Epithelial cell of proximal tubule (primary cell): ENCODE measurements around the gene GPR42. TPM values are rescaled to one million over a fixed set of nuclear protein-coding genes. Genes with fewer than 3 reads are reported as not detected.

Experiments
- DNase-seq: peaks from one replicate; pipeline ENCODE4 v3.0.0-alpha.2; 2011; ENCODE audit warnings: low read depth
- H3K4me3 ChIP-seq: 2 replicates; pipeline ENCODE4 v1.5.1; 2011; ENCODE audit warnings: low read depth, mild to moderate bottlenecking, low read length
- total RNA-seq: library from RNA; depleted of rRNA; stranded (reverse); fragments of >200 nt; gene quantifications from 2 replicates; pipeline ENCODE4 v1.2.3, GENCODE V29; 2015
- TF ChIP-seq, protein P1 (sequence below): conservative IDR thresholded peaks from 2 replicates; pipeline ENCODE4 v1.5.1; 2012; ENCODE audit warnings: low read depth, mild to moderate bottlenecking, low read length

Gene GPR42
- total RNA-seq, 1 donor from 2014 or later, result not detected

DNA sequence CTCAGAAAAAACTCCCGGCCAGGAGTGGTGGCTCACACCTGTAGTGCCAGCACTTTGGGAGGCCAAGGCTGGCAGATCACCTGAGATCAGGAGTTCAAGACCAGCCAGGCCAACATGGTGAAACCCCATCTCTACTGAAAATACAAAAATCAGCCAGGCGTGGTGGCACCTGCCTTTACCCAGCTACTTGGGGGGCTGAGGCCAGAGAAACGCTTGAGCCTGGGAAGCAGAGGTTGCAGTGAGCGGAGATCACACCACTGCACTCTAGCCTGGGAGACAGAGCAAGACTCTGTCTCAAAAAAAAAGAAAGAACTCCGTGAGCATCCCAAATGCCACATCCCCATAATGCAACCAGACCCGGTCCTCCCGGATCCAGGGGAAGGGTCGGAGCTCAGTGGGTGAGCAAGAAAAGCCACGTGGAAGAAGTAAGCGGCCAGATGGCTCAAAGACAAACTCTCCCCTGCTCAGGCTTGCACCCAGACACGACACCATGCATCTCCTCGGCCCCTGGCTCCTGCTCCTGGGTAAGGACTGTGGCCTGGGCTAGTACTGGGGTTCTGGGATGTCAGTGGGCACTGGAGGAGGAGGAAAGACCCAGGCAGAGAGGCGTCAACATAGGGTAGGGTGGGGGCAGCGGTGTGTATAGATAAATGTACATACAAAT is 39.2 kb upstream of the GPR42 start:
- DNase-seq, result no peak
- H3K4me3 ChIP-seq, result no peak overlapping the region
- TF ChIP-seq, protein P1, sequence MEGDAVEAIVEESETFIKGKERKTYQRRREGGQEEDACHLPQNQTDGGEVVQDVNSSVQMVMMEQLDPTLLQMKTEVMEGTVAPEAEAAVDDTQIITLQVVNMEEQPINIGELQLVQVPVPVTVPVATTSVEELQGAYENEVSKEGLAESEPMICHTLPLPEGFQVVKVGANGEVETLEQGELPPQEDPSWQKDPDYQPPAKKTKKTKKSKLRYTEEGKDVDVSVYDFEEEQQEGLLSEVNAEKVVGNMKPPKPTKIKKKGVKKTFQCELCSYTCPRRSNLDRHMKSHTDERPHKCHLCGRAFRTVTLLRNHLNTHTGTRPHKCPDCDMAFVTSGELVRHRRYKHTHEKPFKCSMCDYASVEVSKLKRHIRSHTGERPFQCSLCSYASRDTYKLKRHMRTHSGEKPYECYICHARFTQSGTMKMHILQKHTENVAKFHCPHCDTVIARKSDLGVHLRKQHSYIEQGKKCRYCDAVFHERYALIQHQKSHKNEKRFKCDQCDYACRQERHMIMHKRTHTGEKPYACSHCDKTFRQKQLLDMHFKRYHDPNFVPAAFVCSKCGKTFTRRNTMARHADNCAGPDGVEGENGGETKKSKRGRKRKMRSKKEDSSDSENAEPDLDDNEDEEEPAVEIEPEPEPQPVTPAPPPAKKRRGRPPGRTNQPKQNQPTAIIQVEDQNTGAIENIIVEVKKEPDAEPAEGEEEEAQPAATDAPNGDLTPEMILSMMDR, result no peak

DNA sequence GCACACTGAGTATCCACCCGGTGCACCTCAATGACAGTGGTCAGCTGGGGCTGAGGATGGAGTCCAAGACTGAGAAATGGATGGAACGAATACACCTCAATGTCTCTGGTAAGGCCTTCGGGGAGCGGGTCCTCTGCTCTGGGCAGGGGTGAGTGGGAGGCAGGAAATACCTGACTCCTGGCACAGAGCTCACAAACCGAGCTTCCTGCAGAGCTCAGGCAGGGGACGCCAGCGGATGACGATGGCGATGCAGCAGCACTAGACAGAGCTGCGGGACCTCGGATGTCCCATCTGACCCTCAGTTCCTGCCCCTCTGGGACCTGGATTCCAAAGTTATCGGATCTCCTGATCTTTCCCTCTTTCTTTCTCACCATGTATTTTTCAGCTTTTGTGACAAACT is 38.1 kb upstream of the GPR42 start:
- H3K4me3 ChIP-seq, result no peak overlapping the region
- DNase-seq, result no peak
- TF ChIP-seq, protein P1, result no peak

DNA sequence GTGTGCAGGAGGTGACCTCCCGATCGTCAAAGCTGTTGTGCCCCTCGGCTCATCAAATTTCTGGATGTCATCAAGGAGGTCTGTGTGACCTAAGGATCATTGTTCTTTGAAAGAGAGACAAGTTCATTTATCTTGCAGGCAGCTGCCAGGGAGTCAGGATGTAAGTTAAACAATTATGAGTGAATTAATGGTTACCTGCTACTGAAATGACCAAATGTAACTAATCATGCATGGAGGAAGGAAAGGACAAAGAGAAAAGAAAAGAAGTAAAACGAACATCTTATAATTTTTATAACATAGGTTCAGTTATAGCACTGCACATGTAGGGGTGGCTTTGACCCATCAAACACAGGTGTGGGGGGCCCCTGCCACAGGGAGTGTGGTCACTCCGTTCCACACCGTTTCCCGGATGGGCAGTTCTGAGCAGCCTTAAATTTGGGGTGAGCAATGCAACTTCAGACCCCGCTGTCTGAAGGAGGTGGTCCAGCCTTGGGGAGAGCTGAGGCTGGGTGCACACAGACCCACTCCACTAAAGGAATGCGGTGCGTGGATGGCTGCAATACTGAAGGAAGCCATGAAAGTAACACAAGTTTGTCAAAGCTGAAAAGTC is 36.6 kb upstream of the GPR42 start:
- DNase-seq, result no peak
- TF ChIP-seq, protein P1, result no peak
- H3K4me3 ChIP-seq, result no peak overlapping the region

DNA sequence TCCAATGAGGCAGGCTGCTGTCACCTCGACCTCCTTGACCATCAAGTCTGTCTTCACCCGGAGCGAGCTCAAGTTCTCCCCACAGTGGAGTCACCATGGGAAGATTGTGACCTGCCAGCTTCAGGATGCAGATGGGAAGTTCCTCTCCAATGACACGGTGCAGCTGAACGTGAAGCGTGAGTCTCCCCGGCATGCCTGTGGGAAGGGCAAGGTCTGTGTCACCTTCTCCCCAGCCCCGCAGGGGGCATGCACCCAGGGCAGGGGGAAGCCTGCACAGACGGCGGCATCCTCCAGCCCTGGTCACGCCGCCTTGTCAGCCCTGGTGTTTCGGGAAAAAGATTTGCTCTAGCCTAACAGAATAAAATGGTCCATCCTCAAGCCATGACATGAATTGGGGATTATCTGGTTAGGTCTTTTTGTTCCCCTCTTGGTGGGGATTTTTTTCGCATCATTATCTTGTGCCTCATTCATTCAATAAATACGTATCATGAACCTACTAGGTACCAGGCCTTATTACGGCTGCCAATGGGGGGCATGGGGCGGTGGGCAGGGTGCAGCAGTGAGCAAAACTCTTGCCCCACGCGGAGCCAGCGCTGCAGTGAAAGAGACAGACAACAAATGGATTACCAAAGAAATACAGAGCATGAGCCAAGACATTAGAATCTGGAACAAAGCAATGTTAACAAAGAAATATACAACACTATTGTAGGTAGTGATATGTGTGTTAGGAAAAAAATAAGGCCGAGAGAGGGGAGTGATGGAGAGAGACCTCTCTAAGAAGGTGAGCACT is 34.5 kb upstream of the GPR42 start:
- DNase-seq, result no peak
- TF ChIP-seq, protein P1, result no peak
- no peak overlapping the region for H3K4me3 ChIP-seq

DNA sequence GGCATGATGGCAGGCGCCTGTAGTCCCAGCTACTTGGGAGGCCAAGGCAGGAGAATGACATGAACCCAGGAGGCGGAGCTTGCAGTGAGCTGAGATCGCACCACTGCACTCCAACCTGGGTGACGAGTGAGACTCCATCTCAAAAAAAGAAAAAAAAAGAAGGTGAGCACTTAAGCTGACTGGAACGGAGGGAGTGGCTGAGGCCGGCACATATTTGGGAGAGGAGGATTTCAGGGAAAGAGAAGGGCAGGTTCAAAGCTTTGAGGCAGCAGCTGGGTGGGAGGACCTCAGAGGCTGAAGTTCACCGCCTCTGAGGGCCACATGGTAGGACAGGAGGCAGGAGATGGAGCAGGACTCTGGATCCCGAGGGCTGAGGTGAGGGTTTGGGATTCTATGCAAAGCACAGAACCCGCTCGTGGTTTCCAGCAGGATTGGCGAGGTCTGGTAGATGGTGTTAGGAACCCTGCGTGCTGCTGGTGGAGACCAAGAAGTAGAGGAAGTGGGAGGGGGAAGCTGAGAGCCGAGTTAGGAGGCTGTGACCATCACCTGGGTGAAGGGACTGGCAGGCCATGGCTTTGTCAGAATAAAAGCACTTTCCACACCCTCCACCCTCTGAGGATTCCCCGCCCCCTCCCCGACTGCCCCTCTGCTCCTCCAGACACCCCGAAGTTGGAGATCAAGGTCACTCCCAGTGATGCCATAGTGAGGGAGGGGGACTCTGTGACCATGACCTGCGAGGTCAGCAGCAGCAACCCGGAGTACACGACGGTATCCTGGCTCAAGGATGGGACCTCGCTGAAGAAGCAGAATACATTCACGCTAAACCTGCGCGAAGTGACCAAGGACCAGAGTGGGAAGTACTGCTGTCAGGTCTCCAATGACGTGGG is 33.5 kb upstream of the GPR42 start:
- TF ChIP-seq, protein P1, result no peak

DNA sequence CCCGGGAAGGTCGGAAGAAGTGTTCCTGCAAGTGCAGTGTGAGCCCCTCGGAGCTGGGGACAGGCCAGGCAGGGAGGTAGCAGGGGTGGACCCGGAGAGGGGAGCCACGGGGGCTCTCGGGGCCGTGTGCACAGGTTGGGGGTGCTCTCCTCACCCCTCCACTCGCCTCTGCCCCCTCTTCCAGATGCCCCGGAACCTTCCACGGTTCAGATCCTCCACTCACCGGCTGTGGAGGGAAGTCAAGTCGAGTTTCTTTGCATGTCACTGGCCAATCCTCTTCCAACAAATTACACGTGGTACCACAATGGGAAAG is 32.9 kb upstream of the GPR42 start:
- TF ChIP-seq, protein P1, result no peak
- no peak for DNase-seq
- no peak overlapping the region for H3K4me3 ChIP-seq

More for the DNA sequence above, 33.5 kb upstream of the GPR42 start:
- no peak for DNase-seq
- no peak overlapping the region for H3K4me3 ChIP-seq
